H4 (cell line): ENCODE data around the gene TSPEAR. TPM values are rescaled to one million over a fixed set of nuclear protein-coding genes. Genes with fewer than 3 reads are reported as not detected.
"Not testable (repeated sequence)": the region's sequence is repeated elsewhere in the genome, so short reads cannot be mapped to it uniquely, and the experiment has no call there.

ENCODE experiments used
- DNase-seq: peaks from one replicate; pipeline ENCODE4 v3.0.0-alpha.2; 2015; ENCODE audit warnings: low spot score
- total RNA-seq: library from RNA; depleted of rRNA; stranded (reverse); fragments of >200 nt; shearing (Covaris generic); gene quantifications from 2 replicates; pipeline ENCODE4 v1.2.3, GENCODE V29; 2014

TSPEAR gene
- total RNA-seq, 1 experiment from 2014 or later, result 0.08 TPM

DNA sequence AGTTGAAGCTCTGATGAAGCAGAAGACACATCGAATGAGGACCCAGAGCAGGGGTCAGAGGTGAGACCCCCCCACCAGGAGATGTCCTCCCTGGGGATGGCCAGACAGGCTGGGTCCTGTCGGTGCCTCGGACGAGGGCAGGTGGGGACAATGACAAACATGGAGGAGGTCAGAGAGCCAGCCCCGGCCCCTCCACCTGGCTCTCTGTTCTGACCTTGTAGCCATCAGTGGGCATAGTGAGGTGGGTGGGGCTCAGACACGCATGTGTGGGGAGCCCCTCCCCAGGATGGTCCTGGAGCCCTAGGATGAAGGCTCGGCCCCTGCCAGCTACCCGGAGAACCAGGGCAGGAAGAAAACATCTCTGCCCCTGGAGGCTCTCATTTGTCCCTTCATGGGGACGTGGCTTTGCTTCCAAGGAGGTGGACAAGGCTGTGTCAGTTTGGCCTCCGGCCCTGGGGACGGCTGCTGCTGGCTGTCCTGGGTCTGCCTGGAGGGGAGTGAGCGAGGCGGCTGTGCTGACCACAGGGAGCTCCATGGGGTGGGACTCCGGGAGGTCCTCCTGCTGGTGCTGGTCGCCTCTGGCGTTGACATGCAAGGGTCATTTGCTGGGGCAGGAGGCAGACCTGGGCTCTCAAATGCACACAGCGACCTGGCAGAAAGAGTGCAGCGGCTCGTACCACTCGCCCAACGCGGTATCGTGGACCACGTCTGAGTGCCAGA, 121.6 kb downstream of the TSPEAR start:
- DNase-seq, result no peak

DNA sequence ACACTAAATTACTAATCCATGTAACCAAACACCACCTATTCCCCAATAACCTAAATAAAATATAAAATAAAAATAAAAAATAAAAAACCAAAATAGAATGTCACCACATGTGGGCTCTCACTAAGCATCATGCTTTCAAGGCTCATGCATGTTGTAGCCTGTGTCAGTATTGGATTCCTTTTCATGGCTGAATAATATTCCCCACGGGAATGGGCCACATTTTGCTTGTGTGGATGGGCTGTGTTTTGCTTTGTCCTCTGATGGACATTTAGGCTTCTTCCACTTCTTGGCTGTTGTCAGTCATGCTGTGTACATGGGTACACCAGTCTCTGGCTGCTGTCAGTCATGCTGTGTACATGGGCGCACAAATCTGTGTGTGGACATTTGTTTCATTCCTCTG, 122.3 kb downstream of the TSPEAR start:
- no peak for DNase-seq

DNA sequence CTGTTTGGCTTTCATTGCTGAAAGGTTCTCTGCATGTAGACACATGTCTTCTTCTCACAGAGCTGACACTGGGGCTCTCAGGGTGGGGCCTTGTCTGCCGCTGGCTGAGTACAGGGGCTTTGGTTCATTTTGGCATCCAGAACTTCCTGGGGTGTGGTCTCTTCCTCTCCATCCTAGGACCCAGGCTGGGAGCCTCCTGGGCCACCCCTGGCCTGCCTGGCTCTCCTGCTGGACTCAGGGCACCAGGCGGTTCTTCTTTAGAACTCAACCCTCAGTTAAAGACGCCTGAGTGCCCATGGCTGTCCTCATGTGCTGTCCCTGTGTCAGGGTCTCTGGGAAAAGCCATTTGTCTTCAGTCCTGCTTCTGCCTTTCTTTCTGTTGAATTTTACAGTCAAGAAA, 125.5 kb downstream of the TSPEAR start:
- no peak for DNase-seq

DNA sequence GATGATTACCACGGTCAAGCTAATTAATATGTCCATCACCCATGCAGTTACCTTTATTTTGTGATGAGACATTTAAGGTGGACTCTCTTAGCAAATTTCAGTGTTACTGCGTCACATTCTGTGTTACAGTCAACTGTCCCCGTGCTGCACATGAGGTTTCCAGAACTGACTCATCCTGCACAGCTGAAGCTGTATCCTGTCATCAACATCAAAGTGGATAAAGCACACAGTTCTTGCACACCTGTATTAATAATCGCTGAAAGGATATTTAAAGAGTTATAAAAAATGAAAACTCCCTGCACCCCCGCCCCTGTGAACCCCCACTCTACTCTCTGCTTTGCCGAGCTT, 127.6 kb downstream of the TSPEAR start:
- no peak for DNase-seq

DNA sequence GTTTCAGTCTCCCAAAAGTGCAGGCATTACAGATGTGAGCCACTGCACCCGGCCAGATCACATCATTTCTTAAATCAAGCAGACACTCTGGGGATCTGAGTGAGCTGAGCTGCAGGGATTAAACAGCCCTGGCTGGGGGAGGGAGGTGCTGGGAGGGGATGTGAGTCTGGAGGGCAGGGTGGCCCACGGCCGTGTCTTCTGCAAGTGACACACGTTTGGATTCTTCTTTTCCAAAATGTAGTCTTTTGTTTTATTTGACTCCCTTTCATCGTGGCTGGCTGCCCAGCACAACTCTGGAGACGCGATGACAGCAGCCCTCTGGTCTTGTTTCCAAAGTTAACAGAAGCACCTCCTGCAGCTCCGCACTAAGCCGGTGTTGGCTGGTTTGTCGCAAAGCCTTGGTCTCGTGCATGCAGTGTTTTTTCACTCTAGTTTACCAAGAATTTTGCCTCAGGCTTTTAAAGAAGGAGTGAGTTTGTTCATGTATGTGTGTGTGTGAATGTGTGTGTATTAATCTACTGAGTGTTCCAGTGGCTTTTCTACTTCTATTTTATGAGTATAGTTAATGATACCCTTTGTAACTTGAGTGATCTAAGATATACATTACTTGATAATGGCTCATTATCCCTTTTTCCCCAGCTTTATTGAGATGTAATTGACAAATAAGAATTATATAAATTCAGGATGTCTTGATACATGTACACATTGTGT, 128.1 kb downstream of the TSPEAR start:
- no peak for DNase-seq

DNA sequence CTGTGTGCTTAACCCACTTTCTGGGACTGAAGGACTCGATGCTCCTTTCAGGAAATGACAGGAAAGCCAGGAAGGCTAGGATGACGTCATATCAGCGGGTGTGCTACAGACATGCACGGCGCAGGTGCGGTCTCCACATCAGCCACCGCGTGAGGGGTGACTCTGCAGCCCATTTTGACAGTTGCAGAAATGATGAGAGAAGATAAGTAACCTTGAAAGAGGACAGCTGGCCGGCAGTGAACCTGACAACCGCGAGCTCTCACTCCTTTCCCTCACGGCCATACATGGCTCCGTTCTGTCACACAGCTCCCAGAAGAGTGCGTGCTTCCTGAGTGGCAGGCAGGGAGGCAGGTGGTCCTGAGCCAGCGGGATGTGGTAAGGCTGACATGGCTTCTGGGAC, 129.3 kb downstream of the TSPEAR start:
- DNase-seq, result no peak

DNA sequence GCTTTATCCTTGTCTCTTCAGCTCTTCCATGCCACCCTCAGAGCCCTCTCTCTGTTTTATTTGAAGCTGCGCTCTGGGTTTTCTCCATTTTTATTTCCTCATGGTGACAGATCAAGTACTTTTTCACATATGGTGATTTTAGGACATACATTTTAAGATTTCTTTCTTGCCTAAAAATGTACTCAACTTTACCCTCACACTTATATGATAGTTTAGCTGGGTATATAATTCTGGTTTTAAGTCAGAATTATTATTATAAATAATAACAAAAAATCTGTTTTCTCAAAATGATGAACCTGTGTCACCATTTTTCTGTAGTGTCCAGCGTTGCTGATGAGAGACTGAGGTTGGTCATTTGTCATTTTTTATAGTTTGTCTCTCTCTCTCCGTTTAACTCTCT, 130.2 kb downstream of the TSPEAR start:
- DNase-seq, result no peak

DNA sequence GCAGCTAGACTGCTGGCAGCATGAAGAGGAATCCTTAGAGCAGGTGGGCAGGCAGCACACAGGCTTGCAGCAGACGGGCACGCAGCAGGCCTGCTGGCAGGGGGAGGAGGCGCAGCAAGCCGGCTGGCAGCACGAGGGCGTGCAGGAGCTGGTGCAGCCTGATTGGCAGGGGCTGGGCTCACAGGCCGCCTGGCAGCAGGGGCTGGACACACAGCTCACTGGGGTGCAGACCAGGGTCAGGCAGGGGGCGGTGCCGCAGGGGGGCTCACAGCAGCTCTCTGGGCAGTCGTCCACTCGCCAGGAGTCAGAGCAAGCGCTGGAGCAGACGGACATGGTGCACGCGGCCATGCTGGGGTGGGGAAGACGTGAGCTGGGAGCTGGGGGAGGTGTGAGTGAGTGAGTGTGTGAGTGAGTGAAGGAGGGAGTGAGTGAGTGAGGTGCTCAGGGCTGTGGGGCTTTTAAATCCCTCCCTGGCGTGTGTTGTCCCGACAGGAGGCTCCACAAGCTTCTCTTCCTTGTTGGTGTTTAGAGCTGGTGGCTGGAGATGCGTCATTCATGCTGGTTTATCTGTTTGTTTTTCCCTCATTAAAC, 131.0 kb downstream of the TSPEAR start, which contains the start of gene KRTAP10-5:
Gene KRTAP10-5 (minus strand): TSS at position 374 of the 591 bp plus-strand sequence. CDS start 26 bp downstream, at position 348.
- DNase-seq, result not testable (repeated sequence)

DNA sequence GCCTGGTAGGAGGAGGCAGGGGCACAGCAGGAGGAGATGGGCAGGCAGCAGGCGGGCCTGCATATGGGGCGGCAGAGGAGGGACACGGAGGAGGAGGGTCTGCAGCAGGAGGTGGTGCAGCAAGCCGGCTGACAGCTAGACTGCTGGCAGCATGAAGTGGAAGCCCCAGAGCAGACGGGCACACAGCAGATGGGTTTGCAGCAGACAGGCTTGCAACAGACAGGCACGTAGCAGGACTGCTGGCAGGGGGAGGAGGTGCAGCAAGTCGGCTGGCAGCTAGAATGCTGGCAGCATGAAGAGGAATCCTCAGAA, 131.6 kb downstream of the TSPEAR start:
- no peak for DNase-seq

DNA sequence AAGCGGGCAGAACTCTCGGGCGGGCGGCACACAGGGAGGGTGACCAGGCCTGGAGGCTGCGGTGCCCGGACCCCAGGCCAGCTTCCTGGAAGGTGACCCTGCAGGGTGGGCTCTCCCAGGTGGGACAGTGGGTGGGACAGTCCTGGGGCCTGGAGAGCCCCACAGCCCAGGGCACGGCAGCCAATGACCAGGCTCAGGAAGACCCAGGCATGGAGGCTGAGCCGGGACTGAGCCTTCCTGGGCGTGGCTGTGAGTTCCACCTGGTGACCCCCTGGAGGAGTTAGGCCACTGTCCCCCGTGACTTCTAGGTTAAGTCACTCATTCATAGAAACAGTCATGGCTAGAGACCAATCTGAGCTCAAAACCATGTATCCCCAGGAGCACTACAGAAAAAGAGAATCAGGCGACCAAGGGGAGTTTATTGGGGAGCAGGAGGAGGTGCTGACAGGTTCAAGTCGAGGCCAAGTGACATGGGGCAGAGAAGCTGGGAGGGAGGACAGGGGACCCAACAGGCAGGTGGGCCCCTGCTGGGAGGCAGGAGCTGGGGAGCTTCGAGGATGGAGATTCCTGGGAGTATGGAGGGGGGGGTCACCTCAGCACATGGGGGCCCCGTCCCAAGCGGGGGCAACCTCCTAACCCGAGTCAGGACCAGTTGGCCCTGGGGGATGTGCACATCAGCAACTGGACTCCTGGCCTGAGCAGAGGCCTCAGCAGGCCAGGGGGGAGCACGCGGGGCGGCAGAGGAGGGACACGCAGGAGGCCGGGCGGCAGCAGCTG, 132.1 kb downstream of the TSPEAR start:
- DNase-seq, result no peak

DNA sequence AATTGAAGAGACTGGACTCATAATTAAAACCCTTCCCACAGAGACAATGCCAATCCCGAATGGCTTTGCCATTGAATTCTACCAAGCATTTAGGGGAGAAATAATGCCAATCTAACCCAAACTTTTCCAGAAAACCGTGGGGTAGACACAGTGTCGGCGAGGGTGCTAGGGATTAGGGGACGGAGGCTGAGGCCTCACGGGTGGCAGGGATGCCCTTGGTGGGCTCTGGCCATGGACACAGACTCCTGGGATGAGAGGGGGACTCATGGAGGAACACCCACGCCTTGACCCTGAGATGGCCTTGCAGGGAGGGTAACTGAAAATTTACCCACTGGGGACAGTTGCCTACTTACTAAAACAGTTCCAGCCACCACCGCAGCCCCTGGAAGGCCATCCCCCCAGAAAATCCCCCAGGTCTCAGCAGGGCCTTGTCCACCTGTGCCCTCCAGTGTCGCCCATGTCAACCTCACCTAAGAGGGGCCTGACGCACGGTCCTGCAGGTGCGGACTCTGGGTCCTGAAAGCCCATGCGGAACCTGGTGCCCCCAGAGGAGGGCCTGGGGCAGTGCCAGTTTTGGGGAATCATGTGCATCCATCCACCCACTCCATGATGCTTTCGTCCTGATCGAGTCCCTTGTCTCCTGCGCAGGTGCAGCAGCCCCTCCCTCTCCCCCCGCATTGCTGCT, 132.9 kb downstream of the TSPEAR start:
- DNase-seq, result no peak

DNA sequence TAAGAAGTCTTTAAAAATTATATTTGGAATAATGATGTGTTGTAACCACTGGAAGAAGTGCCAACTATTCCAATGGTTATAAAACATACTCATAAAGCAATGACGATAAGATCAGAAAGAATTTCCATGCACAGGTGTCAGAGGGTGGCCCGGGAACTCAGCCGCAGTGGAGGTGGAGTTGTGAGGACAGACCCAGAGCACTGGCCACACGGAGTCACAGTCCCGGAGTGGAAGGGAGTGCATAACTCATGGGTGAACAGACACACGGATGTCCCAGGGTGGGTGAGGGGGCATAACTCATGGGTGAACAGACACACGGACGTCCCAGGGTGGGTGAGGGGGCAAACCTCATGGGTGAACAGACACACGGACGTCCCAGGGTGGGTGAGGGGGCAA, 135.3 kb downstream of the TSPEAR start:
- DNase-seq, result no peak

DNA sequence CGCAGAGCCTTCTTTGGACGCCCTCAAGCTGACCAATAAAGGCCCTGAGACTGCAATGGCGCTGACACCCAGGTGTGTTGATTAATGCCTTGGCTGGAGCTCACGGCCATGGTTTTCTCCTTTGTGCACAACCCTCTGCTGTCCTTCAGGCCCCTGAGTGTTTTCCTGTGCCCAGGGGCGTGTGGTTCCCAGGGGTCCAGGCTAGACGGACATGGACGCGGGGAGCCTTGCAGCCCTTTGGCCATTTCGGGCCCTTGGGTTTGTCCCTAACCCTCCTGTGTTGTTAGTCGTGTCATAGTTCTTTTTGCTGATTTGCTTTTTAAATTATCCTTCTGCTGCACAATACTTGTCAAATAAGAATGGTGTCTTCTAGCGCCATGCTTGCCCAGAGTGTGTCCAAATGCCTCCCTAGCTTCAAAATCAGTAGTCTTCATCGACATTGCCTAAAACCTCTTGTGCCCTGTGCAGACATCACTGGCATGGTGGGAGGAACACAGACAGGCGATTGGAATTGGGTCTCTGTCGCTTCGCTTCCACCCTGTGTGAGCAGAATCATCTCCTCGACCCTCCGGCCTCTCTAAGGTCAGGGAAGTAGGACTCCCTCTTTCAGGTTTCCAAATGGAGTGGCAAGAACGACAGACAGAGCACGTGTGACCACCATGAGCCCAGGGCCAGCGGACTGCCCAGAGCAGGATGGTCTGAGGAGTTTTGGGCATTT, 135.9 kb downstream of the TSPEAR start:
- DNase-seq, result no peak

DNA sequence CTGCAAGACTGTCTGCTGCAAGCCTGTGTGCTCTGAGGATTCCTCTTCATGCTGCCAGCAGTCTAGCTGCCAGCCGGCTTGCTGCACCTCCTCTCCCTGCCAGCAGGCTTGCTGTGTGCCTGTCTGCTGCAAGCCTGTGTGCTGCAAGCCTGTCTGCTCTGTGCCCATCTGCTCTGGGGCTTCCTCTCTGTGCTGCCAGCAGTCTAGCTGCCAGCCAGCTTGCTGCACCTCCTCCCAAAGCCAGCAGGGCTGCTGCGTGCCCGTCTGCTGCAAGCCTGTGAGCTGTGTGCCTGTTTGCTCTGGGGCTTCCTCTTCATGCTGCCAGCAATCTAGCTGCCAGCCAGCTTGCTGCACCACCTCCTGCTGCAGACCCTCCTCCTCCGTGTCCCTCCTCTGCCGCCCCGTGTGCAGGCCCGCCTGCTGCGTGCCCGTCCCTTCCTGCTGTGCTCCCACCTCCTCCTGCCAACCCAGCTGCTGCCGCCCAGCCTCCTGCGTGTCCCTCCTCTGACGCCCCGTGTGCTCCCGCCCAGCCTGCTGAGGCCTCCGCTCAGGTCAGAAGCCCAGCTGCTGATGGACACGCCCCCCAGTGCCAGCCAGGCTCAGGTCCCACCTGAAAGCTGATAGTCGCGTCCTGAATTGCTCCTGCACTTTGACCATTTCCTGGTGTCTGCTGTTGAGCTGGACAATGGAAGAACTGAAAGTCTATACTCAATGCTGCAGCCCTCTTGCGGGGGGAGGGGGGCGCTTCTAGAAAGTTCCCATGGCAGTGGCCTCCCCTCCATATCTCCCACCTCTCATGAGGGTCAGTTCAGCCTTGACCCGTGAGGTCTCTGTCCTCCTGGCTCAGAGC, 136.7 kb downstream of the TSPEAR start:
- DNase-seq, result no peak

DNA sequence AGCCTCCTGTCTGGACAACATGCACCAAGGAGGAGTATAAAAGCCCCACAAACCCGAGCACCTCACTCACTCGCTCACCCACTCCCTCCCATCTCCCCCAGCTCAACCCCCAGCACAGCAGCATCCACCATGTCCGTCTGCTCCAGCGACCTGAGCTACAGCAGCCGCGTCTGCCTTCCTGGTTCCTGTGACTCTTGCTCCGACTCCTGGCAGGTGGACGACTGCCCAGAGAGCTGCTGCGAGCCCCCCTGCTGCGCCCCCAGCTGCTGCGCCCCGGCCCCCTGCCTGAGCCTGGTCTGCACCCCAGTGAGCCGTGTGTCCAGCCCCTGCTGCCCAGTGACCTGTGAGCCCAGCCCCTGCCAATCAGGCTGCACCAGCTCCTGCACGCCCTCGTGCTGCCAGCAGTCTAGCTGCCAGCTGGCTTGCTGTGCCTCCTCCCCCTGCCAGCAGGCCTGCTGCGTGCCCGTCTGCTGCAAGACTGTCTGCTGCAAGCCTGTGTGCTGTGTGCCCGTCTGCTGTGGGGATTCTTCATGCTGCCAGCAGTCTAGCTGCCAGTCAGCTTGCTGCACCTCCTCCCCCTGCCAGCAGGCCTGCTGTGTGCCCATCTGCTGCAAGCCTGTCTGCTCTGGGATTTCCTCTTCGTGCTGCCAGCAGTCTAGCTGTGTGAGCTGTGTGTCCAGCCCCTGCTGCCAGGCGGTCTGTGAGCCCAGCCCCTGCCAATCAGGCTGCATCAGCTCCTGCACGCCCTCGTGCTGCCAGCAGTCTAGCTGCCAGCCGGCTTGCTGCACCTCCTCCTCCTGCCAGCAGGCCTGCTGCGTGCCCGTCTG, 137.5 kb downstream of the TSPEAR start, which contains the start of gene KRTAP10-4:
Gene KRTAP10-4 (plus strand): TSS at position 100 of the 827 bp plus-strand sequence. CDS start 30 bp downstream, at position 130.
- DNase-seq, result not testable (repeated sequence)

DNA sequence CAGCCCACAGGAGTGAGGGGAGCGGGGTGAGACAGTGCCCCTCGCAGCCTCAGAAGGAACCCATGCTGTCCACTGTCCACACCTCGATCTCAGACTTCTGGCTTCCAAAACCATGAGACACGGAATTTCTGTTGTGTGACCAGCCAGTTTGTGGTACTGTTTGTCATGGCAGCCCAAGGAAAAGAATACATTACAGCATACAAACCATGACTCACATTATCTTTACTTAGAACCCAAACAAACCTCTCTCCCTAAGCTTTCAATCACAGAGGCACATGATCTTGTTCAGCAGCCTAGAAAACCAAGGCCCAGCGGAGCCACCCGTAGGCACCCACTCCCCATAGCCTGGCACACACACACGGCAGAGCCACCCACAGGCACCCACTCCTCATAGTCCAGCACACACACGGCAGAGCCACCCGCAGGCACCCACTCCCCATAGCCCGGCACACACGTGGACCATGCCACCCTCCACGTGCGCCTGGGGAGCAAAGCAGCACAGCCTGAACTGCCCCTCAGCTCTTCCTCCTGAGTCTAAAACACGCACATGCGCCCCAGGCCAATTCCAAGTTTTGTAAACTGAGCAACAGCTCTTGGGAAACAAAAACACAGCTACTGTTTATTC, 138.3 kb downstream of the TSPEAR start:
- peak; percentile 57 for DNase-seq

DNA sequence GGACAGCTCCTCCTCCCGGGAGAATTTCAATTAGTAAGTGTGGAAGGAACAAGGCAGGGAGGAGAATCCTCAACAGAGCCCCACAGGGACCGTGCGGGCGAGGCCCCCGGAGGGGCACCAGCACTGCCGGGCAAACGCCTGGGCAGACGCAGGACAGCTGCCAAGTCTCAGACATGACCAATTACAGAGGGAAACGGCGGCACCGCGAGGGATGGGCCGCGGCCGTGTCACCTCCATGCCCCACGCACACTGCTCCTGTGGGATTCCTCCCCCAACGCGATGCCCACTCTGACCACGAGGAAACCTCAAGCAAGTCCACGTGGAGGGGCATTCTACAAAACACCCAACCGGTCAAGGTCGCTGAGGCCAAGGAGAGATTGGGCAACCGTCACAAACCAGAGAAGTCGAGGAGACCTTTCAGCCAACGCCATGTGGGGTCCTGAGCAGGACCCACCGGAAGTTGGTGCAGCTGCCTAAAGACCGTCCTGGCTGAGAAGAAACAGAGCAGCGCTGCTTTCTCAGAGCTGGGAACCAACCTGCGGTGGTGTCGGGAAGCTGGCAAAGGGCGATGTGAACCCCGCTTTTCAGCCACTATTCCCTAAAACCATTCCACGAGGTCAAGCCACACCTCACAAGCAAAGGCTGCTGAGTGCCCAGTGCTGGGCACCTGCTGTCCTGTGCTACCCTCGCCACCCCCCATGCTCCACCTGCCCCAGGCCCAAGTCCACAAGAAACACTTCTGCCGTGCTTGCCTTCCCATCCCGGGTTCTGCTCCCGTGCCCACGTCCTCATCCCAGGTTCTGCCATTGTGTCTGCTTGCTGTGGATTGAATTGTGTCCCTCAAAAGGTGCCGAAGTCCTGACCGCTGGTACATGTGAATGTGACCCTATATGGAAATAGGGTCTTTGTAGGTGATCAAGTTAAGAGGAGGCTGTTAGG, 139.3 kb downstream of the TSPEAR start:
- no peak for DNase-seq

DNA sequence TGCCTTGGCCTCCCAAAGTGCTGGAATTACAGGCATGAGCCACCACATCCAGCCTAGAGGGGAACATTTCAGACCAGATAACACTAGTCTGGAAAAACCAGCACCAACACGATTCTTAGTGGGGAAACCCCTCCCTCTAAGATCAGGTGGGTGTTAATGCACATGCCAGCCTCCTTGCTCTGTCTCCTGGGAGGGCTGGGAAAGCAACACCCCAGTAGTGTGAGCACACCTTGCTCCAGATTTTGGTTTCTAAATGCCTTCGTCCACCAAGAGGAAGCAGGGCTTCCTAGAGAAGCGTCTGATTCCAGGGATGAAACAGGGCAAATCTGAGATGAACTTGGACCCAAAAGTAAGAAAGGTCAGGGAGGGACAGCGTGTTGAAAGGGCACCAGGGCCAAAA, 140.1 kb downstream of the TSPEAR start:
- DNase-seq, result peak; percentile 4
